GM18868 (cell line): ENCODE results near the gene SEC14L1.
A peak's percentile ranks its signal among the peaks of the same experiment; 100 is the strongest.

Experiments
- ATAC-seq: cut with Tn5 transposase; IDR thresholded peaks from one replicate; pipeline ENCODE4 v1.9.1; 2021; ENCODE audit warnings: mild to moderate bottlenecking, moderate library complexity; ENCODE audit not compliant: unreplicated experiment

The SEC14L1 gene

GRCh38 chr17:77211681-77212080, 70.9 kb downstream of the SEC14L1 start:
- no peak for ATAC-seq

- ATAC-seq = peak; percentile 69
Observed at GRCh38 chr17:77212081-77212832, 71.5 kb downstream of the SEC14L1 start.

DNA sequence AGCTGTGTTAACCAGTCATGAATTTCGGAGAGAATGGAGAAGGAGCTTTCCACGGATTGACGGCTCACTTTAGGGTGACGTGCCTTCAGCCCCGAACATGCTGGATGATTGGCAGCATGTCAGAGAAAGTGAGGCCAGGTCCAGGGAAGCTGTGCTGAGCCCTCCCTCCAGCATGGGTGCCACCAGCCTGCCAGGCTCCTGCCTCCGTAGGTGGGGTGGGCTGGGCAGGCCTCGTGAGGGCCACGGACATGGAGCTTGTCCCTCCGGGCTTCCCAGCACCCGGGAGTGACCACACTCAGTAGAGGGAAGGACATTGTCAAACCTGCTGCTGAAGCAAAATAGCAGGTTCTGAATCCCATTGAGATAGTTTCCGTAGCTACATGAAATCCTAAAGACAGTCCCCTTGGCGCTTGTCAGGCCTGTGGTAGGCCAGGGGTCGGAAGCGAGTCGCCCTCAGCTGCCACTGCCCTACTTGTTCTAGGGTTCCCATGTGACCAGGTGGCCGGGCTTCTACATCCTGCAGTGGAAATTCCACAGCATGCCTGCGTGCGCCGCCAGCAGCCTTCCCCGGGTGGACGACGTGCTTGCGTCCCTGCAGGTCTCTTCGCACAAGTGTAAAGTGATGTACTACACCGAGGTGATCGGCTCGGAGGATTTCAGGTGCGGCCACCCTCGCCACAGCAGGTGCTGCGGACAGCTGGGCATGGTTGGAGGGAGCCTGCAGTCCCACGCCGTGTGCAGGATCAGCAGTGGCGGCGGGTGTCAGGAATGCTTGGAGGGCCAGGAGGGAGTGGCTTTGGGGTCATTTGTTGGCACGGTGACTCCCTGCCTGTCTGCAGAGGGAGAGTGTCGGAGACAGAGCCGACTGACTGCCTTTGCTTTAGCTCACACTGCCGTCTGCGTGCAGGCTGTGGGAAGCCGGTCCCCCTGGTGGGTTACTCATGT, 72.3 kb downstream of the SEC14L1 start:
- ATAC-seq = no peak

DNA sequence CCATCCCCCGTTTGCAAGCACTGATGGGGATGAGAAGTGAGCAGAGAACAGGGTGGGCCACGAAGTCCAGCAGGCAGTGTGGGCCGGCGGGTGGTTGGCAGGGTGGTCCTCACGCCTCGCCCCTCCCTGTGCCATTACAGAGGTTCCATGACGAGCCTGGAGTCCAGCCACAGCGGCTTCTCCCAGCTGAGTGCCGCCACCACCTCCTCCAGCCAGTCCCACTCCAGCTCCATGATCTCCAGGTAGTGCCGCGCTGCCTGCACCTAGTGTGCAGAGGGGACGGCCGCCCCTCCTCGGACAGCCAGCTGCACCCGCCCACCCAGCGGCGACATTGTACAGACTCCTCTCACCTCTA, 73.0 kb downstream of the SEC14L1 start:
- no peak for ATAC-seq

DNA sequence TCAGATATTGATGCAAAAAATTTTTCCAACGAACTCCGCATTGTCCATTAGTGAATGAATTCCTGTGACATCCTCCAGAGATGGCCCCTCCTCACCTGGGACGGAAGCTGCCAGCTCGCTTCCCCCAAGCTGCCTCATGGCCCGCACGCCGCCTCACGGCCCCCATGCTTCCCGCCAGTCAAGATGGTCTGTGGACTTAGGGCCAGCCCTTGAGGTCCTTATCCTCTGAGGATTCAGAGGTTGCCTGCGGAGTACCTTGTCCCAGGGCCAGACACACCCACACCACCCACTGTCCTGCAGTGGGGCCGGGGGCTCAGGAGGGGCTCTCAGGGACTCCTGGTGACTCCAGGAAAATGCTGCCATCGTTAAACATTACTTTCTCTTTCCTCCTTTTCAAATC, 73.6 kb downstream of the SEC14L1 start:
- no peak for ATAC-seq

DNA sequence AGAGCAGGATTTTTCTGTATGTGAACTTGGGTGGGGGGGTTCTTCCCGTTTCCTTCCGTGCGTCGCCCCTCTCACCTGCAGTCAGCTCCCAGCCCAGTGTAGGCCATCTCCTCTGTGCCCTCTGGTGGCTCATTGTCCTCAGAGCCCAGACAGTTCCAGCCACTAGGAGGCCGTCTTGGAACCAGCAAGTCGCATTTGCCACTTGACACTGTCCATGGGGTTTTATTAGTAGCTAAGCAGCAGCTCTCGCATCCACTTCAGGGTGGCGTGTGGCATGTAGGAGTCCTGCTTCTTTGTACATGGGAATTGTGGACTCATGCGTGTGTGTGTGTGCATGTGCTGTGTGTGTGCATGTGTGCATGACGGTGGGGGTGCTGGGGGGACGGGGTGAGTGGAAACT, 74.0 kb downstream of the SEC14L1 start:
- ATAC-seq = no peak

- ATAC-seq = no peak
Observed at GRCh38 chr17:77215281-77215680, 74.5 kb downstream of the SEC14L1 start.

GRCh38 chr17:77216486-77216885, 75.7 kb downstream of the SEC14L1 start:
- ATAC-seq = no peak

- no peak for ATAC-seq
Observed at GRCh38 chr17:77217123-77217522, 76.4 kb downstream of the SEC14L1 start.

DNA sequence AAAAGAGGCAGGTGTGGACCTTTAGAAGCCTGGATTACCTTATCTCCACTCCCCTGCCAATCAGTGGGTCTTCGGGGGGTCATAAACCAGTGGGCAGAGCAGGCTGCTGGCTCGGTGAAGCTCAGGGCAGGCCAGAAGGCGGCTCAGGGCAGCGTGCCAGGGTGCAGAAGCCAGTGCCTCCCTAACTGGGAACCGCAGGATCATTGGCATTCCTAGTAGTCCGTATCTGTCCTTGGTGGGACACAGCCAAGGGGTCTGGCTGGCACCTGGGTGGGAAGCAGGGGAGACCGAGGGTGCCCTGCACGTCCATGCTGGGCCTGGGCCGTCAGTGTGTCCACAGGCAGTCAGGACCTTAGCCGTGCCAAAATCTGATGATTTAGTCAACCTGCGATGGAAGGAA, 76.8 kb downstream of the SEC14L1 start:
- ATAC-seq = no peak

DNA sequence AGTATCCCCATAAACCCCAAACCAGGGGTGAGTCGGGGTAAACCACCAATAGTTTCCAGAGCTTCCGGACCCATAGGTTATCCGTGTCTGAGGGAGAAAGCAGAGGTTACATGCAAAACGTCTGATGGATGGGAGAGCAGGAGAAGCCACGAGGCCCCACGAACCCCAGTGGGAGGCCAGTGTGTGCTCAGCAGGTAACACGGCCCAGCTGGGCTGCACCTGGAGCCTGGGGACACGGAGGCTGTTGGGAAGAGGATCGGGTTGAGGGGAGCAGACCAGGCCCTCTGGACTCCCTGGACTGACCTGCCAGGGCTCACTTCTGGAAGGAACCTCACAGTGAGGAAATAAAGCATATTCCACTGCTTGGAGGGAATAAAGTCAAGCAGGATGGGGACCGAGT, 78.1 kb downstream of the SEC14L1 start:
- no peak for ATAC-seq

GRCh38 chr17:77222356-77222755, 81.6 kb downstream of the SEC14L1 start:
- ATAC-seq = no peak

GRCh38 chr17:77223642-77224420, 83.1 kb downstream of the SEC14L1 start:
- no peak for ATAC-seq

- no peak for ATAC-seq
Observed at GRCh38 chr17:77225265-77225664, 84.5 kb downstream of the SEC14L1 start.

GRCh38 chr17:77227461-77228240, 86.9 kb downstream of the SEC14L1 start:
- ATAC-seq = no peak

DNA sequence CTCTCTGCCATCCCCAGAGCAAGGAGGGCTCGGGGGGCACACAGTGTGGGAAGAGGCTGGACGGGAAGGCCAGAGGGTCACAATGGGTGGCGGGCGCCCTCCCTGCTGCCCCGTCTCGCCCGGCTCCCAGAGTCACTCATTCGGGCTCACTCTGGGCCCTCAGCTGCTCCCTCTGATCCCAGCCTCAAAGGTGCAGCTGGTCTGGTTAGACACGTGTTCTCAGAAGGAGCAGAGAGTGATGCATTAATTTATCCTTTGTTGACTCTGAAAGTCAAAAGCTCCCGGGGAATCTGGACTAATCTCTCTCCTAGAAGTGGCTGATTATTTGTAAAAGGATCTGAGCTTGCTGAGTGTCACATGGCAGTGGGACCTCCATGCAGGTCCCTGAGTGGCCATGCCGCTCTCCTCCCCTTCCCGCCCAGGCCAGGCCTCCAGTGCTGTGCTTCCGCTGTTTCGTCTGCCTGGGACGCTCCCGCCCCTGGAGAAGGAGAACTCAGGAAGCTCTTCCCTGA, 87.5 kb downstream of the SEC14L1 start:
- ATAC-seq = no peak

GRCh38 chr17:77228816-77229215, 88.0 kb downstream of the SEC14L1 start:
- ATAC-seq = no peak

DNA sequence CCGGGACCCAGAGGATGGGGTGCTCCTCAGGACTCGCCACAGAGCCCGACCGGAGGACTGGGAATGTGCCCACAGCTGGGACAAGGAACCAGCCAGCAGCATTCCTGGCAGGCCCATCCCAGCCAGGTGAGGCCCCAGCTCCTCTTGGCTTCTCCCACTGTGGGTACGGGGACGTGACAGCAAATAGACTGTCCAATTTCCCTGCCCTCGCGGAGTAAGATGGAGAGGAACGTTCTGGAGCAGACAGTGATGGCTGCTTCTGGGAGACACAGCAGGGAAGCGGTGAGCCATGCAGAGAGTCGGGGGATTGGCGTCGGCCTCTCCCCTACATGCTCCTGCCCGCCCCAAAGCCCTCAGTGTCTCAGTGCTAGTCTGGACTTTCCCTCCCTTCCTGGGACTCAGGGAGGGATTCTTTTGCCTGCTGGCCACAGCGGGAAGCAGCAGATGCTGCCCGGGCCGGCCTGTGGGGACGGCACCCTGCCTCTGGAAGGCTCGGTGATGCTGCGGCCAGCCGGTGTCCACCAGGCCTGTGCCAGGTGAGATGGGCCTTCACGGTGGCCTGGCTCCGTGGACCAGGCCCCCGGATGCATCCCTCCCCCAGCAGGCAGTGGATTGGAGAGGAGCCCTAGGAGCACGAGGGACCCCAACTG, 89.1 kb downstream of the SEC14L1 start:
- ATAC-seq = no peak

GRCh38 chr17:77230436-77230830, 89.7 kb downstream of the SEC14L1 start:
- ATAC-seq = no peak
